ENCODE results near the gene NSUN4.
"Not testable (repeated sequence)": the region's sequence is repeated elsewhere in the genome, so short reads cannot be mapped to it uniquely, and the experiment has no call there.

The NSUN4 gene

GRCh38 chr1:46328182-46328581 lies 12.4 kb upstream of the NSUN4 start:
- DNase-seq (ENCODE audit: low spot score): not testable (repeated sequence)

GRCh38 chr1:46329807-46330206 lies 10.8 kb upstream of the NSUN4 start:
- DNase-seq (ENCODE audit: low spot score): not testable (repeated sequence)

- DNase-seq (ENCODE audit: low spot score): not testable (repeated sequence)
Measured at GRCh38 chr1:46330381-46330780, 10.2 kb upstream of the NSUN4 start.

- not testable (repeated sequence) for DNase-seq (ENCODE audit: low spot score)
Measured at GRCh38 chr1:46331786-46332540, 8.6 kb upstream of the NSUN4 start.

GRCh38 chr1:46333300-46334029 lies 7.1 kb upstream of the NSUN4 start:
- no peak for DNase-seq (ENCODE audit: low spot score)

GRCh38 chr1:46334030-46334384 lies 6.6 kb upstream of the NSUN4 start:
- no peak for DNase-seq (ENCODE audit: low spot score)

- no peak for DNase-seq (ENCODE audit: low spot score)
Measured at GRCh38 chr1:46335081-46335480, 5.5 kb upstream of the NSUN4 start.

GRCh38 chr1:46337409-46337808 lies 3.2 kb upstream of the NSUN4 start:
- not testable (repeated sequence) for DNase-seq (ENCODE audit: low spot score)

- DNase-seq (ENCODE audit: low spot score): no peak
Measured at GRCh38 chr1:46341222-46342083, 846 bp downstream of the NSUN4 start.

- DNase-seq (ENCODE audit: low spot score): no peak
Measured at GRCh38 chr1:46342084-46342656, 1.6 kb downstream of the NSUN4 start.

- no peak for DNase-seq (ENCODE audit: low spot score)
Measured at GRCh38 chr1:46342677-46343350, 2.2 kb downstream of the NSUN4 start.

- DNase-seq (ENCODE audit: low spot score): no peak
Measured at GRCh38 chr1:46343351-46343695, 2.7 kb downstream of the NSUN4 start.

- DNase-seq (ENCODE audit: low spot score): no peak
Measured at GRCh38 chr1:46343705-46344104, 3.1 kb downstream of the NSUN4 start.

- no peak for DNase-seq (ENCODE audit: low spot score)
Measured at GRCh38 chr1:46344481-46344880, 3.9 kb downstream of the NSUN4 start.

- DNase-seq (ENCODE audit: low spot score): no peak
Measured at GRCh38 chr1:46345281-46345680, 4.7 kb downstream of the NSUN4 start.

- no peak for DNase-seq (ENCODE audit: low spot score)
Measured at GRCh38 chr1:46352363-46352762, 11.8 kb downstream of the NSUN4 start.

- DNase-seq (ENCODE audit: low spot score): not testable (repeated sequence)
Measured at GRCh38 chr1:46355920-46356319, 15.3 kb downstream of the NSUN4 start.

- DNase-seq (ENCODE audit: low spot score): no peak
Measured at GRCh38 chr1:46362158-46362557, 21.6 kb downstream of the NSUN4 start.

GRCh38 chr1:46363121-46363520 lies 22.5 kb downstream of the NSUN4 start:
- DNase-seq (ENCODE audit: low spot score): no peak

- DNase-seq (ENCODE audit: low spot score): no peak
Measured at GRCh38 chr1:46364612-46365011, 24.0 kb downstream of the NSUN4 start.

GRCh38 chr1:46365796-46366195 lies 25.2 kb downstream of the NSUN4 start:
- not testable (repeated sequence) for DNase-seq (ENCODE audit: low spot score)

GRCh38 chr1:46367072-46367471 lies 26.5 kb downstream of the NSUN4 start:
- no peak for DNase-seq (ENCODE audit: low spot score)
